Activated CD4-positive, alpha-beta T cell treated with anti-CD3 and anti-CD28 coated beads for 48 hours (primary cell): ENCODE measurements around the gene TRAK1.
A peak's percentile ranks its signal among the peaks of the same experiment; 100 is the strongest.

Source experiments
- DNase-seq: peaks from one replicate; pipeline ENCODE4 v3.0.0-alpha.2; 2020

The TRAK1 gene

GRCh38 chr3:42183991-42184632, 93.0 kb downstream of the TRAK1 start:
- DNase-seq = no peak

DNA sequence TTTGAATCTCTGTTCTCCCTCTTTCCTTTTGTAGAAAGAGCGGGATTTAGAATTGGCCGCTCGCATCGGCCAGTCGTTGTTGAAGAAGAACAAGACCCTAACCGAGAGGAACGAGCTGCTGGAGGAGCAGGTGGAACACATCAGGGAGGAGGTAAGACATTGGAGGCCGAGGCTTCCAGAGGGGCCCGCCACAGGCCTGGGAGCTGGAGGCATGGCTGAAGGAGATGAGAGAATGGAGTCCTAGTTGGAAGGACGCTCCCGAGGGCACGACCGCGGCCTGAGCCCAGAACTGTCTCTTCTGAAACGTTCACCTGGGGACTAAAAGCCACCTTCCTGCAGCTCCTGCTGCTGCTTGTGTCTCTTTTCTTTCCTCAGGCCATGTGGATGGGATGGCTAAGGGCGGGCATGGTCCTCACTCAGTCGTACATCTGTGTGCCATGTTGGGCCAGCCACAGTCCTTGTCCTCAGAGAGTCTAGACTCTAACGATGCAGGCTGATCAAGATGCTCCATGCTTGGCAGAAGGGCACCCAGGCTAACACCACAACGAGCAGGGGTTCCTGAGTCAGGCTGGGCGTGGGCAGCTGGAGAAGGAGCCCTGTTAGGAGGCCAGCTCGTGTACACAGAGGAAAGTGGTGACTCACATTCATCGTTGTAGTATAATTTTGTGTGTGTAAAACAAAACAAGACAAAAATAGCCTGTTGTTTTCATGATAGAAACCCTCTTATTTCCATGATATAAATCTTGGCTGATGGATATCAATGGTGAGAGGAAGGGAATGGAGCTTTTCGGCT, 93.7 kb downstream of the TRAK1 start:
- DNase-seq = no peak

DNA sequence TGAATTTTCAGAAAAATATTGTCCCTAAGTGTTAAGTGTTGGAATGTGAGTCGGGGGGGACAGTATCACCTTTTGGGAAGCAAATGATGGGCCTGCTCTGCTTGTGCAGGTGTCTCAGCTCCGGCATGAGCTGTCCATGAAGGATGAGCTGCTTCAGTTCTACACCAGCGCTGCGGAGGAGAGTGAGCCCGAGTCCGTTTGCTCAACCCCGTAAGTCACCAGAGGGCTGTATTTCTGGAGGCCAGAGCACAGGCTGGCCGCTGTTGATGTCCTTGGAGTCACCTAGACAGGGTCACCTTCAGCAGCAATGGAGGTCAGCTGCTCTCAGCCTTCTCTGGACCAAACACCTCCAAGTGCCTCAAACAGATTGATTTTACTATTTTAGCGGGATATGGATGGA, 96.8 kb downstream of the TRAK1 start:
- DNase-seq = no peak

DNA sequence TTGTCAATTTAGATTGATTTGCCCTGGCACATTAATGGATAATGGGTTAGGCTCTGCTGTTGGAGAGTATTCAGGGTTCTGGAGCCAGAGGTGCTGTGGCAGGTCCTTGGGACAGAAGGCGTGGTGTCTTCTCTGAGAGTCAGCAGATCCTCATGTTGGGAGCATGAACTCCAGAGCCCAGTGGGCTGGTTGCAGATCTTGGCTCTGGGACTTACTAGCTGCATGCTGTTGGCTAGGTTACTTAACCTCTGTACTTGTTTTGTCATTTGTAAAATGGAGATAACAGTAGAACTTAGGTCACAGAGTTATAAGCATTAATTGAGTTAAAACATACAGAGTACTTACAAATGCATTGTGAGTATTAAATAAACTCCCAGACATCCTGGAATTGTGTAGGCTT, 97.2 kb downstream of the TRAK1 start:
- no peak for DNase-seq

GRCh38 chr3:42189001-42189460, 97.9 kb downstream of the TRAK1 start:
- DNase-seq = no peak

DNA sequence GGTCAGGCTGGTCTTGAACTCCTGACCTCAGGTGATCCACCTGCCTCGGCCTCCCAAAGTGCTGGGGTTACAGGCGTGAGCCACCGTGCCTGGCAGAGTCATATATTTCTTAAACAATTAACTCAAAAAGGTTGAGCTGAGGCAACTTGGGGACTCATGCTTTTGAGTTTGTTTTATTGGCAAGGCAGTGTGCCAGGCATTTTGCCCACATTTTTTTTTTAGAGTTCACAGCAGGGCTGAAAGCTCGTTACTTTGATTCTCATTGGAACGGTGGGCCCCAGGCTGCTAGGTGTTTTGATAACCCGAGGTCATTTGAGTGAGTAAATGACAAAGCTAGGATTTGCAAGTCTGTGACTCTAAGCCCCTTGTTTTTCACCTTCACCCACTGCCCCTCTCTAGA, 98.6 kb downstream of the TRAK1 start:
- DNase-seq = no peak

DNA sequence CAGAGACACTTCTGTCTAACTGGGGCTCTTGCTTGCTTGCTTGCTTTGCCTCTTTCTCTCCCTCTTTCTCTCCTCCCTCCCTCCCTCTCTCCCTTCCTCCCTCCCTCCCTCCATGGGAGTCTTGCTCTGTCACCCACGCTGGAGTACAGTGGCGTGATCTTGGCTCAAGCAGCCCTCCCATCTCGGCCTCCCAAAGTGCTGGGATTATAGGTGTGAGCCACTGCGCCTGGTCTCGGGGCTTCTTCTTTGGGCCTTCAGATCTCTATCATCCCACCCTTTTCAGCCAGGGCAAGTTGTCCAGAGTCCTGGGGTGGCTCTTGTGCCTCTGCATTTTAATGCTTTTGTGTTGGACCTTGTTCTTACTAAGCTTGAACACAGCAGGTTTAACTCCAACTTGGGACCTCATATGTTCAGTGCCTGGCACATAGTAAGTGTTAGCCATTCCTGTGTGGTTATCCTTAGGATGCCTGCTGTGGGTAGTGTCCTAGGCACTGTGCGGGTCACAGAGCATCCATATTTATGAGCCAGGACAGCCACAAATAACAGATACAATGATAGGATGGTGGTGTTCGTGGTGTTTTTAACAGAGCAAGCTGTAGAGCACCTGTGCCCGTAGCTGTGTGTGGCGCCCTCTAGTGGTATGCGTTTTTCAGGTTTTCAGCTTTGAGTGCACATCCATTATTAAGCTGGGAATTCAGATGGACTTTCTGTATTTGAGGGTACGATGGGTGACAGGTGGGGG, 99.7 kb downstream of the TRAK1 start:
- peak; percentile 78 for DNase-seq

GRCh38 chr3:42191443-42191747, 100.2 kb downstream of the TRAK1 start:
- DNase-seq = no peak

- no peak for DNase-seq
These were observed 101.4 kb downstream of the TRAK1 start for GRCh38 chr3:42192334-42193200.

DNA sequence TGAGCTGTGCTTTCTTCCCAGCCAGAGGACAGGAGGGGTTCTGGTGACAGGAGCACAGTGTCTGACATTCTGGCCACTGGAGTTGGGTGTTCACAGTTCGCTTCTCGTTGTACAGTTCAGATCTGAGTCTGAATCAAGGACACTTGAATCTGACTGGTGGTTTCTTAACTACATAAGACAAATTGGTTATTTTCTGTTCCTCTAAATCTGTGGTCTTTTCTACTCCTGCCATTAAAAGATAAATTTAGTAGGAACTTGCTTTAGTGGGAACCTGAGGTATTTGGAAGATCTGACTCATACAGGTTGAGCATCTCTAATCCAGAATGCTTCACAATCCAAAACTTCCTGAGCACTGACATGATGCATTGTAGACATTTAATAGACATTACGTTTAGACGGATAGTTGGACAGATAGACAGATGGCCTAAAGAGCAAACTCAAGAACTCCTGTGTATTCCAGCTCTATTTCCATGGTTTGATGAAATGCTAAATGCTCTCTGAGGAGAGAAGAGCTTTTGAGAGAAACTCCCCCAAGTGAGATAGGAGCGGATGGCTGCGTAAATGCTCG, 103.9 kb downstream of the TRAK1 start:
- no peak for DNase-seq

DNA sequence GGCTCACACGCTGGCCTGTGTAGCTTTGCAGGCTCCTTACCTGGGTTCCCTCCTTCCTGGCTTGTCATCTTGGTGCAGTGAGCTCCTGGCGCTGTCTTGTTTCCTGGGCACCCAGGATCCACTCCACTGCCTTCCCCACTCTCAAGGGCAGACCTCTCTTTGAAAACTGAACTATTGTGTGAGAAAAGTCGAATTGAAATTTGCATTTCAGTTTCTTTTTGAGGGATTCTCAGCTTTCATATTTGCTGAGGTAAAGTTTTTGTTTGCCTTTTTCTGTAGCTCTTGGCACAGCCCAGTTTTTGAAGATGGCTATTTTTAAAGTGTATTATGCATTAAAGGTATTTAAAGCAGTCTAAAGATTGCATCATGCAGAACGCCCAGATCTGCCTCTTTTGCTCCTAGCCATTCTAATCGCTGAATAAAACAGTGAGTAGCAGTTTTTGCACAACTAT, 104.7 kb downstream of the TRAK1 start:
- no peak for DNase-seq

- DNase-seq = no peak
These were observed 107.6 kb downstream of the TRAK1 start for GRCh38 chr3:42198709-42199108.

- DNase-seq = no peak
These were observed 111.2 kb downstream of the TRAK1 start for GRCh38 chr3:42202217-42202865.

DNA sequence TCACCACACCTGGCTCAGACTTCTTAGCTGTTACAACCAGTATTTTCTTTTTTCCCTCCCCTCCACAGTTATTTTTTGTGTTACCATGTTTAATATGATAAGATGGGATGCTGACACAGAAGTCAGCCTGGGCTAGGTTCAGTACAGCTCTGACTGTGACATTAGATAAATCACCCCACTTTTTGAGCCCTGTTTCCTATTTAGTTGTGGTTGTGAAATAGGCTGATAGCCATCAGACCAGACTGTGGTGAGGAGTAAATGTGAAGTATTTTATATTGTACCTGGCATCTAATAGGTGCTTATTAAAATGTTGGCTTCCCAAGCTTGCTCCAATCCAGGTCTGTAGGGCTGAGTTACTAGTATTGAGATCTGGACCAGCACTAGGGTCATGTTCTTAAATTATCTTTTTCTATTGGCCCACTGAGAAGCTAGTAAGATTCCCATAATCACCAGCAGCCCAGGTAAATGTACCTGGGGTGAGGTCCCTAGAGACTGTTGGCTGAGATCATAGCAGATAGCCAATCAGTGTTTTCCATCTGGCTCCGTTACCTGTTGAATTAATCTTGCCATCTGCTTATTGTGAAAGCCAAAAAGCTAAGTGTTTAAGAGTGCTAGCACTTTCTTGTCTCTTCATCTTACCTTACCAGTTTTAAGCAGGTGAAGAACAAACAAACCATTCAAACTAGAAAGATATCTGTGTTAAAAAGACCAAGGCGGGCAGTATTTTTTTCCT, 113.9 kb downstream of the TRAK1 start:
- no peak for DNase-seq

DNA sequence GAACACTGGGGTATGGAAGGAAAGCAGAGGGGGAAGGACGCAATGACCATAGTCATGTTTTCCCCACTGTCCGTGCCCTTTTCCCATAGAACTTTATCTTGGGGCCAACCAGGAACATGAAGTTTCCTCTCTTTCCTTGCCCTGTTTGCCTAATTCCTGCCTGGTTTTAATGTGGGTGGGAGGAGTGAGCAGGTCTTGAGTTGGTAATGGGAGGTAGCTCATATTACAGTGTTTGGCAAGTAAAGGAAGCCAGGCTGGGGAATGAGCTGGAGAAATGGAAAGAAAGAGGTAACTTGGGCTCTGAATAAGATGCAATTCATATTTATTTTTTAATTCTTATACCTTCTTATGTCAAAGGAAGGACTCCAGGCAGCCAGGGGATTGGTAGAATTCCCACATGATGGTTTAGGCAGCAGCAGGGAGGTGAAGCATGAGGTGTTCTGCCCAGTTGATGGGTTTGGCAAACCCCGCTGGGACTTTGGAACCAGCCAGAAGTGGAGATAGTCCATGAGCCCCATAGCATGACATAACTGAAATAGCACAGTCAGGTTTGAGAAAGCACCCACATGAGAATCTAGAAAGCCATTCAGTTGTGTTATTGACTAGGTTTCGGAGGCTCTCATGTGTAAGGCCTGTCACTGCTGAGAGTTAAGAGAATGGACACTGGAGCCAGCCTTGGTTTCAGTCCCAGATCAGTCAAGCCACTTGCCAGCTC, 114.8 kb downstream of the TRAK1 start:
- no peak for DNase-seq

- no peak for DNase-seq
These were observed 118.8 kb downstream of the TRAK1 start for GRCh38 chr3:42209917-42210316.

DNA sequence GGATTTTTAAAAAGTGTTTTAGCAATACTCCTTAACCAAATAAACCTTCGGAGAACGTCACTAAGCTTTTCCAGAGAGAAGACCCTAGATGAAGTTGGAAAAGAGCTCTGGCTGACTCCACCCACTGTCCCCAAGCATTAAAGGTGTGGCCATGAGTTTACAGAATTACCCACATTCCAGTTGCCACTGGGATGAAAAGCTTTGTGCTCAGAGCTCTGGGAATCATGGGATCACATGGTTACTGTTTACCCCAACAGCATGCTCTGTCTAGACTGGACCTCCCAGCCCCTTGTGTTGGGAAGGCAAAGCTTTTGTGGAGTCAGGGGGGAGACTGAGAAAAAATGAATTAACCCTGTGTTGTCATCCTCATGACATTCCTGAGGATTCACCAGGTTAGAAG, 119.6 kb downstream of the TRAK1 start:
- no peak for DNase-seq

DNA sequence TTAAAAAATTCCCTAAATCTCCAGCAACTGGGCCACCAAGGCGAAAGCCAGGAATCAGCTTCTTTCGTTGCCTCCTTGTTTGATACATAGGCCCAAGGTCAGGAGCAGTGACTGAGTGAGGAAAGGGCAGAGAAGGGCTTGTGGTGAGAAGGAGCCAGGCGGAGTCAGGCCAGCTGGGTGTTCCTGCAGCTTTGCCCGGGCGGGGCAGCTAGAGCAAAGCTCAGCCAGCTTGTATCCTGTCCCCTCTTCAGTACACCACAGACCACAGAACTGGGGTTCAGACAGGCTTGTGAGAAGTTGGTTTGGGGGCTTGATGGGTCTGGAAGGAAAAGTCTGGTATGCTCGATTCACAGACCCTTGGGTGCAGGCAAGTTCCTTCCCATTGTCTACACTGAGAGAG, 122.3 kb downstream of the TRAK1 start:
- peak; percentile 18 for DNase-seq

DNA sequence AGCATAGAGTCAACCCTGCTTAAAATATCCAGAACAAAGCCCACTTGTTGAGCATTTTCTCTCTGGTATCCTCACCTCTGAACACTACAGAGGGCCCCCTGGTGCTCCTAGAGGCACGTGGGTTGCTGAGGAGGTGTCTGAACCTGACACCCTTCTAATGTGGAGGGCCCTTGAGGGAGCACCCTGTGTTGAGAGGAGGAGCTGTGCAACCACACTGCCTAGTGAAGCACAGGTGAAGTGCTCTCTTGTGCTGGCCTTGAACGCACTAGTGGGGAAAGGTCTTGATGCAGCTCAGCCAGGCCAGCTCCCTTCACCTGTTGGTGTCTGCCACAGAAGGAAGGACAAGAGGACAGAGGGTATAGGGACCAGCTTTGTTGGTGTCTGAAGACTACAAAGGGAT, 122.9 kb downstream of the TRAK1 start:
- no peak for DNase-seq

DNA sequence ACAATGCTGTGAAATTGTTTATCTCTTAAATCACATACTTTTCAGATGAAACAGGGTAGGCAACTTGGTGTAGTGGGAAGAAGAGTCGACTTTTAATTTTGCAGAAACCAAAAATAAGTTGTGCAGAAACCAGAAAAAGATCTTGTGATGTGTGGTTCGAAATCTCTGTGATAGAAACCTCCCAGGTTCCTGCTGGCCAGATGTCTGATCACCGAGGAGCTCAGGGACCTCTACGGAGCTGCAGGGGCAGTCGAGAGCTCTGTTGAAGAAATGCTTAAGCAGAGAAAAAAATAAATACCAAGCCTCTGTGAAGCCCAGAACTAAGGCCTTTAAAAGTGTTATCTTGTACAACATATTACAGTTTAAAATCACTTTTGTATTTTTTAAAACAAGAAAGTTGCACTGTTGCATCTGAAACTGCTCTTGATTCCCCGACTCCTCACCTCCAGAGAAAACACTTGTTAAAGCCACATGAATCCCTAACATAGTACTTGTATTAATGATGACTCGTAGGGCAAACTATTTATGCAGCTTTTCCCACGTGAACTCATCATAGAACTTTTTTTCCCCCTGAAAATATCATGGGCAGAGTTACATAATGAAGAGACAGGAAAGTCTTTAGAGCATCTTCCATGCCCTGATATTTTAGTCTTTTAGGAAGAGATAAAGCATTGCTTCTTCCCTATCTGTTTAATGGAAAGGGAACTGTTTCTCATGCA, 123.6 kb downstream of the TRAK1 start:
- DNase-seq = no peak
